Measurements from ENCODE around the gene CREB1. TPM values are rescaled to one million over a fixed set of nuclear protein-coding genes. Genes with fewer than 3 reads are reported as not detected.

Gene CREB1
- total and polyA plus RNA-seq, 10 of the 15 experiments (the other 5 are each of a cell fraction or from before 2014, with no cell fraction given) = 13.4 to 76.9 (median 39.5) TPM

- SMC1A ChIA-PET (ENCODE audit: uncharacterized antibody, unreplicated experiment) = interaction anchor here (0.6 to 2.3 kb wide), 16 partner anchors 24 to 640 kb away, joined by 3 to 7 read pairs (median 3); no protein-coding TSS in a partner anchor
- POLR2A ChIA-PET = interaction anchor here (0.6 to 1.3 kb wide), 5 partner anchors 28 to 93 kb away, joined by 3 to 5 read pairs (median 3); no protein-coding TSS in a partner anchor
- no peak overlapping the region for H3K4me2 ChIP-seq (ENCODE audit: control insufficient read depth, insufficient read depth)
- H3K4me1 ChIP-seq (ENCODE audit: control insufficient read depth, insufficient read depth, low read length) = no peaks in the 10 kb centered on the region
- no peak overlapping the region for H3K27ac ChIP-seq (ENCODE audit: control insufficient read depth, insufficient read depth)
- no peak overlapping the region for H3K9ac ChIP-seq (ENCODE audit: control insufficient read depth, insufficient read depth, low read length)
- DNase-seq (ENCODE audit: low read depth, low spot score) (no peak), FAIRE-seq (no peak), ATAC-seq (no peak)
- no peaks in the 10 kb centered on the region for H3K27me3 ChIP-seq (replicated peaks in 1 of 2; ENCODE audit: control insufficient read depth in 2 of 2, insufficient read depth in 2 of 2, low read length in 1 of 2)
- H3K4me3 ChIP-seq = no peak overlapping the region
- no peak overlapping the region for H2AFZ ChIP-seq (ENCODE audit: control insufficient read depth, low read depth, low read length)
- WGBS (ENCODE audit: insufficient coverage, insufficient replicate concordance, low lambda C conversion rate, missing lambda C conversion rate) = 16% methylated on average over 3 of the region's 3 CpGs
- no peaks in the 10 kb centered on the region for H3K79me2 ChIP-seq (ENCODE audit: control insufficient read depth, insufficient read depth, low read length)
- CTCF ChIA-PET = interaction anchor here (0.6 to 2.1 kb wide), 12 partner anchors 14 to 407 kb away, joined by 3 to 9 read pairs (median 4); no protein-coding TSS in a partner anchor
- TF ChIP-seq TCF3 (IDR thresholded peaks at IDR 0.05; ENCODE audit: borderline replicate concordance, insufficient read depth, low read depth, low read length) (no peak), TCF12 (IDR thresholded peaks at IDR 0.05; ENCODE audit: low read depth, low read length) (no peak), HDAC6 (IDR thresholded peaks at IDR 0.05; ENCODE audit: unreplicated experiment) (no peak), HCFC1 (IDR thresholded peaks at IDR 0.05; ENCODE audit: low read length) (no peak), SRF (IDR thresholded peaks at IDR 0.05; ENCODE audit: low read depth in 2 of 2, low read length in 2 of 2) (no peak), ZNF592 (IDR thresholded peaks at IDR 0.05) (no peak), ZNF24 (IDR thresholded peaks at IDR 0.05) (peak; percentile 93), GABPA (IDR thresholded peaks at IDR 0.05; ENCODE audit: low read depth) (no peak)
- no peaks in the 10 kb centered on the region for H3K9me3 ChIP-seq (replicated peaks; ENCODE audit: control insufficient read depth, insufficient read depth, low read length)
- H3K36me3 ChIP-seq (ENCODE audit: control insufficient read depth in 2 of 2, insufficient read depth in 2 of 2, low read length in 1 of 2) = no peaks in the 10 kb centered on the region
- in situ Hi-C loops (cut with MboI) (no loop called here), intact Hi-C loops (cut with micrococcal nuclease; ENCODE audit: unreplicated experiment) (no loop called here)
- RAD21 ChIA-PET (ENCODE audit: unreplicated experiment) = interaction anchor here (0.5 to 1.8 kb wide), 10 partner anchors 8 to 407 kb away, joined by 3 to 12 read pairs (median 3); partner anchors contain the start of genes CCNYL1 and METTL21A
- BruUV-seq (replicated peaks) = no TSS peak
- H4K20me1 ChIP-seq (ENCODE audit: control insufficient read depth, insufficient read depth) = no peaks in the 10 kb centered on the region
These were observed 103.9 kb downstream of the CREB1 start for GRCh38 chr2:207633686-207634085.
